GM19324 (cell line): ENCODE results near the gene ZBTB8OS.
"Not testable (repeated sequence)": the region's sequence is repeated elsewhere in the genome, so short reads cannot be mapped to it uniquely, and the experiment has no call there.

ENCODE experiments used
- ATAC-seq: cut with Tn5 transposase; IDR thresholded peaks from one replicate; pipeline ENCODE4 v1.9.1; 2021; ENCODE audit warnings: mild to moderate bottlenecking, moderate library complexity; ENCODE audit not compliant: unreplicated experiment, low FRiP score

Gene ZBTB8OS

DNA sequence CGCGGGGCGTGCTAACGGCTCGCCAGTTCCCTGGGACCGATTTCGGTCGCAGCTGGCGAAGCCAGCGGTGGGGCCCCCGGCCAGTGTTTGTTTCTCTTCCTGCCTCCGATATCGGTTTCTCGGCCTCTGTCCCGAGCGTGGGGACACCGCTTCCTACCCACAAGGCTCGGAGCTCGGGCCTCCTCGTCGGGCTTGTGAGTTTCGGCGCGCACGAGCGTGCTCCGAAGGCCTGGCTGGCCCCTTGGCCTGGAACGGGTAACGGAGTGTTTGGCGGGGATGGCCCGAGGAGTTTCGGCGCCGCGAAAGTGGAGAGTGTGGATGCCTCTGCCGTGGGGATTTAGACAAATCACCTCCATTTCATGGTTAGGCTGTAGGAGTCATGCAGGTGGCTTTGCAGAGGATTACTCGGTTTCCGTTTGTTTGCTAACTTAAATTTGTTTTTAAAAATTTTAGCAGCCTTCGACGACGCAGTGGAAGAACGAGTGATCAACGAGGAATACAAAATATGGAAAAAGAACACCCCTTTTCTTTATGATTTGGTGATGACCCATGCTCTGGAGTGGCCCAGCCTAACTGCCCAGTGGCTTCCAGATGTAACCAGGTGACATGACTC is 1.2 kb upstream of the ZBTB8OS start:
- no peak for ATAC-seq

- peak; percentile 90 for ATAC-seq
Observed at GRCh38 chr1:32650752-32651460, 556 bp upstream of the ZBTB8OS start, which contains the start of gene RBBP4. Gene RBBP4, plus strand, starts transcription at chr1:32651208. Its CDS starts 99 bp downstream, at chr1:32651307.

- ATAC-seq, result no peak
Observed at GRCh38 chr1:32647308-32648134, 2.8 kb downstream of the ZBTB8OS start.

DNA sequence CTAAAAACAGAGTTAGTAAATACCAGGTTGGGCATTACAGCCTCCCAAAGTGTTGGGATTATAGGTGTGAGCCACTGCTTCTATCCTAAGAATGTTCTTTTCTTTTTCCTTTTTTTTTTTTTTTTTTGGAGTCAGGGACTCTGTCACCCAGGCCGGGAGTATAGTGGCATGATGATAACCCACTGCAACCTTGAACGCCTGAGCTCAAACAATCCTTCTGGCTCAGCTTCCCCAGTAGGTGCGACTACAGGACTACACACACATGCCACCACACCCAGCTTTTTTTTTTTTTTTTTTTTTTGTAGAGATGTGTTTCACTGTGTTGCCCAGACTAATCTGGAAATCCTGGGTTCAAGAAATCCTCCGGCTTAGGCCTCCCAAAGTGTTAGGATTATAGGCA is 5.9 kb downstream of the ZBTB8OS start:
- no peak for ATAC-seq

DNA sequence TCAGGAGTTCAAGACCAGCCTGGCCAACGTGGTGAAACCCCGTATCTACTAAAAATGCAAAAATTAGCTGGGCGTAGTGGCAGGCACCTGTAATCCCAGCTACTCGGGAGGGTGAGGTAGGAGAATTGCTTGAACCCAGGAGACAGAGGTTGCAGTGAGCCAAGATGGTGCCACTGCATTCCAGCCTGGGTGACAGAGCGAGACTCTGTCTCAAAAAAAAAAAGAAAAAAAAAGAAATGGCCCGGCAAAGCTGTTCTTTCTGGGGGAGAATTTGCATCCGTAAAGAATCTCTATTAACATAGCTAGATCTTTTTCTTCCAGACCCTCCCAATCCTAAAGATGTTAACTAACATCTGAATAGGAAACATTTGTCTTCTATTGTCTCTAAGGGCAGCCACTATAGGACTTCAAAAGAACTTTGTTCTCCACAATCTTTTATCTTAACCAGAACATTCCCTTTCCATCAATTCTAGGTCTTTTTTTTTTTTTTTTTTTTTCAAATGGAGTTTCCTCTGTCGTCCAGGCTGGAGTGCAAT is 8.0 kb downstream of the ZBTB8OS start:
- not testable (repeated sequence) for ATAC-seq

GRCh38 chr1:32639489-32640075 is 10.8 kb downstream of the ZBTB8OS start:
- no peak for ATAC-seq

DNA sequence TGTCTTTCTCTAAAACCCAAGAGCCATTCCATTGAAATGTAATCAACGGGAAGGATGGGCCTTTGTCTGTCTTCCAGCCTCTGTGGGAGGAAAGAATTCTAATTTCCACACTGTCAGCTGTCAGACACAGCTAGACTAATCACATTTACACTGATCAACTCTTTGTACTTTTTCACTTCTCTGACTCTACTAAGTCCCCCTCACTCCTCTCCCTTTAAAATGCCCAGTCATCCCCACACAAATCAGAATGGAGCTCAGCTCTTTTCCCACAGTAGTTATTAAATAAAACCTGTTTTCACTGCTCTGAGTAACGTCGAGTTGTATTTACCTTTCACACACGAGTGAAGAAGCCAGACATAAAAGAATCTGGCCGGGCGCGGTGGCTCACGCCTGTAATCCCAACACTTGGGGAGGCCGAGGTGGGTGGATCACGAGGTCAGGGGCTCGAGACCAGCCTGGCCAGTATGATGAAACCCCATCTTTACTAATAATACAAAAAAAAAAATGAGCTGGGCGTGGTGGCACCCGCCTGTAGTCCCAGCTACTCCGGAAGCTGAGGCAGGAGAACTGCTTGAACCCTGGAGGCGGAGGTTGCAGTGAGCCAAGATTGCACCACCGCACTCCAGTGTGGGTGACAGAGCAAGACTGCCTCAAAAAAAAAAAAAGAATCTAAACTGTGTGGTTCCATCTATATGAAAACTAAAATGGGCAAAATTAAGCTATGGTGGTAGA is 13.3 kb downstream of the ZBTB8OS start:
- no peak for ATAC-seq

DNA sequence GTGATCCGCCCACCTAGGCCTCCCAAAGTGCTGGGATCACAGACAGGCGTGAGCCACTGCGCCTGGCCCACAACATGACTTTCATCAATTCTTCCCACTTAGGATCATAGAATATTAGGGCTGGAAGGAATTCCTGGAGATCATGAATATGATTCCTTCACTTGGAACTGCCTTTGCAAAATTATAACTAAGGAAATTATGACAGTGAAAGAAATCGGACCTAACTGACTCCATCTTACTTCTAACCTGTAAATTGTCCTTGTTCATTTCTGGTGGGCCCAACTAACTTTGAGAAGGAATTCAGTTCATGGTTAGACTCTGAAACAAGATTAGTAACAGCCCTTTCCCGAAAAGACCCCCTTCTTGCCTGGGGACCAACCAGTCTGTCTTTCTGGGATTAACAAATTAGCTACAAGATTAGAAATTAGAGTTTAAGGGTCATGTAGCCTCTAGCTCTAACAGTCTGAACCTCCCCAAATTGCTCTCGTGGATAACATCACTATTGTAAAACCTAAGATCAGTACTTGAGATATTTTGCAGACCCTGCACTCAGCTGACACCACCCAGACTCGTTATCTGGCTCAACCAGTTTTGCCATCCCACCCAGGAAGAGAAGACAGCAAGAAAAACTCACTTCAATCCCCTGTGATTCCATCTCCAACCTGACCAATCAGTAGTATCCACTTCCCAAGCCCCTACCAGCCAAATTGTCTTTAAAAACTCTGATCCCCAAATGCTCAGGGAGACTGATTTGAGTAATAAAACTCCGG is 14.7 kb downstream of the ZBTB8OS start:
- no peak for ATAC-seq

GRCh38 chr1:32632829-32633228 is 17.5 kb downstream of the ZBTB8OS start:
- no peak for ATAC-seq

DNA sequence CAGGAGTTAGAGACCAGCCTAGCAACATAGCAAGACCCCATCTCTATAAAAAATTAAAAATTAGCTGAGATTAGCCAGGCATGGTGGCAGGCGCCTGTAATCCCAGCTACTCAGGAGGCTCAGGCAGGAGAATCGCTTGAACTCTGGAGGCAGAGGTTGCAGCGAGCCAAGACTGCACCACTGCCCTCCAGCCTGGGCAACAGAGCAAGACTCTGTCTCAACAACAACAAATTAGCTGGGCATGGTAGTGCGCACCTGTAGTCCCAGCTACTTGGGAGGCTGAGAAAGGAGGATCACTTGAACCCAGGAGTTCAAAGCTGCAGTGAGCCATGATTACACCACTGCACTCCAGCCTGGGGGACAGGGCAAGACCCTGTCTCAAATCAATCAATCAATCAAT is 20.2 kb downstream of the ZBTB8OS start:
- not testable (repeated sequence) for ATAC-seq

- ATAC-seq, result no peak
Observed at GRCh38 chr1:32627596-32628162, 22.7 kb downstream of the ZBTB8OS start.

DNA sequence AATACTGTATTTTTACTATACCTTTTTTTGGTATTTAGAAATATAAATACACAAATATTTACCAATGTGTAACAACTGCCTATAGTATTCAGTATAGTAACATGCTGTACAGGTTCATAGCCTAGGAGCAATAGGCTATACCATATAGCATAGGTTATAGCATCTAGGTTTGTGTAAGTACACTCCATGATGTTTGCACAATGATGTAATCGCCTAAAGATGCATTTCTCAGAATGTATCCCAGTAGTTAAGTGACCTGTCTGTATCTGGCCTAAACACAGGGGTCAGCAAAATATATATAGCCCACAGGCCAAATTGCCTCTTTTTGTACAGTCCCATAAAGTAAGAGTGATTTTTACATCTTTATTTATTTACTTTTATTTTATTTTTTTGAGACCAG is 24.2 kb downstream of the ZBTB8OS start:
- no peak for ATAC-seq

DNA sequence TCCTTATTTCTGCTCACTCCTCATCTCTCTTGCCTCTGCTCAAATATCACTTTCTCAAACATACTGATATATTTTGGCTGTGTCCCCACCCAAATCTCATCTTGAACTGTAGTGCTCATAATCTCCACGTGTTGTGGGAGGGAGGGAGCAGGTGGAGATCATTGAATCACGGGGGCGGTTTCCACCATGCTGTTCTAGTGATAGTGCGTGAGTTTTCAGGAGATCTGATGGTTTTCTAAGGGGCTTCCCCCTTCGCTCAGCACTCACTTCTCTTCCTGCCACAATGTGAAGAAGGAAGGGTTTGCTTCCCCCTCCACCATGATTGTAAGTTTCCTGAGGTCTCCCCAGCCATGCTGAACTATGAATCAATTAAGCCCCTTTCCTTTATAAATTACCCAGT is 26.6 kb downstream of the ZBTB8OS start:
- ATAC-seq, result no peak

DNA sequence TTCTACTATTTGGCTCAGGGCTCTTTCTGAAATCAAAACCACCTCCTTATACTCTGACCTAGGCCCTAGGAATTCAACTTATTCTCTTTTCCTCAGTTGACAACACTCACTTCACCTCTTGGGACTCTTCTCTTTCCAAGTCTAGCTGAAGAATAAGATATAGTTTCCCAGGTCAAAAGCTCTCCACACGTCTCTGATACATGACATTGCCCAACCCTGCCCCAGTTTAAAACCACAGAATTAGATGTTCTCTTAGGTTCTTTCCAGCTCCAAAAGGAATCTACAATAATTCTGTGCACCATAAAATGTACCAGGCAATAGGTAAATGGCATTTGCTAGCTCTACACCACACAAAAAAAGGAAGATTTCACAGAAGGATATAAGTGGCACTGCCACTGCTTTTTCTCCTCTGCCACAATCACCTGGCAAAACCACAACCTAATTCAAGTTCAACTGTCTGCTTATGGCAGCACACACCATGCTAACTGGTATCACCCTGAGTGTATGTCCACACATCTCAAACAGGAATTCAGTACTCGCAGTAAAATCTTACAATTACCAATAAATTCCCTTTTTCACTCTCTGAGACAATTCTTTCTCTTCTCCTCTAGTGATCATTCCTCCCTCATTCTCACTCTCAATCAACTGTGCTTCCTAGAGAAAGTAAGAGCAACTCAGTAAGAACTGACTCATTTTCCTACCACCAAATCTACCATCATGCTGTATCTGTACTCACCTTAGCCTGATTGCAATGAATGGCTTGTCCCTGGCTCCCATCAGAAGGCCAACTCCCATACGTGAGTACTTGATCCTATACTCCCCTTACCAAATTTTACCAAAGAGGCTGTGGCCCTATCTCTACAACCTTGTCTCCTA is 27.3 kb downstream of the ZBTB8OS start:
- no peak for ATAC-seq

GRCh38 chr1:32622205-32622604 is 28.1 kb downstream of the ZBTB8OS start:
- no peak for ATAC-seq

DNA sequence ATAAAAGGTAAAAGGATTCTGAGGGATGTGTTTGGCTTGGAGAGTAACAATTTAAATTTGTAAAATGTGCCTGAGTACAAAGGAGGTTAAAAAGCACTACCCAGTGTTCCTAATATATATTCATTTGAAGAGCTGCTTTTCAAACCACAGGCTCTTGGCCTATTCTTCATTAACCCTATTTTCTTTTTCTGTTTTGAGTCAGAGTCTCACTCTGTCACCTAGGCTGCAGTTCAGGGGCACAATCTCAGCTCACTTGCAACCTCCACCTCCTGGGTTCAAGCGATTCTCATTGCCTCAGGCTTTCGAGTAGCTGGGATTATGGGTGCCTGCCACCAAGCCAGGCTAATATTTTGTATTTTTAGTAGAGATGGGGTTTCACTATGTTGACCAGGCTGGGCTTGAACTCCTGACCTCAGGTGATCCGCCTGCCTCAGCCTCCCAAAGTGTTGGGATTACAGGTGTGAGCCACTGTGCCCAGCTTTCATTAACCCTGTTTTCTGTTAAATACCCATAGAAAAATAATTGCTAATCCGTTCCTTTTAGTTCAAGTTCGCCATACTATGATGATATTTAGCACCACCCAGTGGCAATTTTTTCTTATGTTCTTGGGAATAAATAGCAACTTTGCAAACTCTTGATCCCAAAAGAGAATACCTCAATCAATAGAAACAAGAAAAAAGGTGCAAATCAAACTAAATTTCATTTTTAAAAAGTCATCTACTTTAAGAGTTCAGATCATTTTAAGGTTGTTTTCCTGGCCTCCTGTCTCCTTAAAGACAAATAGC is 30.5 kb downstream of the ZBTB8OS start:
- no peak for ATAC-seq

DNA sequence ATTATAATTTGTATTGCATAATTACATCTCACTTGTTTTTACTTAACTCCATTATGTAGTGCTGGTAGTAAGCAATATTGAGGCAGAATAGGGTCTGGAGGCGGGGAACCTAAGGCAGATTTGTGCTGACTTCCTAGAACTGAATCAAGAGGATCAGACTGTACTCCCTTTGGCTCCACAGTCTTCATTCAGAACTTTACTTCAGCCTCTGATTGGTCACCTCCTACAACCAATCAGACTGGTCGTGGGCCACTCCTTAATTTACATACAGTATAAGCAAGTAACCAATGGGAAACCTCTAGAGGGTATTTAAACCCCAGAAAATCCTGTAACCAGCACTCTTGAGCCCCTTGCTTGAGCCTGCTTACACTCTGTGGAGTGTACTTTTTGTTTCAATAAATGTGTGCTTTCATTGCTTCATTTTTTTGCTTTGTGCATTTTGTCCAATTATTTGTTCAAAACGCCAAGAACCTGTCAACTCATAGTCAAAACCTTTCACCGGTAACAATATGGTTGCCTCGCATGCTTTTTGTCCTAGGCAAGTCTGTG is 31.6 kb downstream of the ZBTB8OS start:
- ATAC-seq, result no peak
